Astrocyte of the spinal cord (primary cell): ENCODE measurements around the gene IFNA10.
"Not testable (repeated sequence)": the region's sequence is repeated elsewhere in the genome, so short reads cannot be mapped to it uniquely, and the experiment has no call there.

ENCODE experiments used
- DNase-seq: peaks from one replicate; pipeline ENCODE4 v3.0.0; 2011; ENCODE audit warnings: low read depth, low spot score
- H3K4me3 ChIP-seq: 2 replicates; pipeline ENCODE4 v1.5.1; 2011; ENCODE audit warnings: low read depth, mild to moderate bottlenecking, low read length, moderate library complexity
- in situ Hi-C: cut with HindIII; loops from 2 replicates; pipeline ENCODE4 v1.10.0; 2017; ENCODE audit warnings: low sequenced_read_pairs
- TF ChIP-seq, protein P1 (sequence below): IDR thresholded peaks from 2 replicates; pipeline ENCODE4 v1.5.1; 2012; ENCODE audit warnings: low read depth, mild to moderate bottlenecking, low read length, inconsistent platforms

IFNA10 gene

DNA sequence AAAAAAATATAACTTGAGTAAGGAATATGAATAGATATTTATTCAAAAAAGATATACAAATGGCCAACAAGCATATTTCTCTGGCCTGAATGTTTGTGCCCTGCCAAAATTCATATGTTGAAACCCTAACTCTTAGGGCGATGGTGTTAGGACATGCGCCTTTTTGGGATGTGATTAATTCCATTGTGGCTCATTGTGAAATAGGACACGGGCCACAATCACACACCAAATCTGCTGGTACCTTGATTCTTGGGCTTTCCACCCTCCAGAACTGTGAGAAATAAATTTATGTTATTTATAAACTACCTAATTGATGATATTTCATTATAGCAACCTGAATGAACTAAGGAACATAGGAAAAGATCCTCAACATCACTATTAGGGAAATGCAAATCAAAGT, 34.8 kb downstream of the IFNA10 start:
- H3K4me3 ChIP-seq: no peak overlapping the region
- DNase-seq: no peak
- in situ Hi-C loops: no loop called here
- TF ChIP-seq, protein P1, sequence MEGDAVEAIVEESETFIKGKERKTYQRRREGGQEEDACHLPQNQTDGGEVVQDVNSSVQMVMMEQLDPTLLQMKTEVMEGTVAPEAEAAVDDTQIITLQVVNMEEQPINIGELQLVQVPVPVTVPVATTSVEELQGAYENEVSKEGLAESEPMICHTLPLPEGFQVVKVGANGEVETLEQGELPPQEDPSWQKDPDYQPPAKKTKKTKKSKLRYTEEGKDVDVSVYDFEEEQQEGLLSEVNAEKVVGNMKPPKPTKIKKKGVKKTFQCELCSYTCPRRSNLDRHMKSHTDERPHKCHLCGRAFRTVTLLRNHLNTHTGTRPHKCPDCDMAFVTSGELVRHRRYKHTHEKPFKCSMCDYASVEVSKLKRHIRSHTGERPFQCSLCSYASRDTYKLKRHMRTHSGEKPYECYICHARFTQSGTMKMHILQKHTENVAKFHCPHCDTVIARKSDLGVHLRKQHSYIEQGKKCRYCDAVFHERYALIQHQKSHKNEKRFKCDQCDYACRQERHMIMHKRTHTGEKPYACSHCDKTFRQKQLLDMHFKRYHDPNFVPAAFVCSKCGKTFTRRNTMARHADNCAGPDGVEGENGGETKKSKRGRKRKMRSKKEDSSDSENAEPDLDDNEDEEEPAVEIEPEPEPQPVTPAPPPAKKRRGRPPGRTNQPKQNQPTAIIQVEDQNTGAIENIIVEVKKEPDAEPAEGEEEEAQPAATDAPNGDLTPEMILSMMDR: no peak

DNA sequence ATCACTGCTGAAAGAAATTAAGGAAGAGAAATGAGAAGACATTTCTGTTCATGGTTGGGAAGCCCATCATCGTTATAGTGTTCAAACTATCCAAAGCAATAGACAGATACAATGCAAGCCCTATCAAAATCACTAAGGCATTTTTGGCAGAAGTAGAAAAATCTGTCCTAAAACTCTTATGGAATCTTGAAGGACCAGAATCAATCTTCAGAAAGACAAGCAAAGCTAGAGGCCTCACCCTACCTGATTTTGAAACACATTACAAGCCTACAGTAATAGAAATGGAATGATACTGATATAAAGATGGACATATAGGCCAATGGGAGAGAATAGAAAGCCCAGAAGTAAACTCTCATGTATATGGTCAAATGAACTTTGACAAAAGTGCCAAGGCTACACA, 35.6 kb downstream of the IFNA10 start:
- no peak overlapping the region for H3K4me3 ChIP-seq
- in situ Hi-C loops: no loop called here
- TF ChIP-seq, protein P1: no peak
- DNase-seq: no peak

DNA sequence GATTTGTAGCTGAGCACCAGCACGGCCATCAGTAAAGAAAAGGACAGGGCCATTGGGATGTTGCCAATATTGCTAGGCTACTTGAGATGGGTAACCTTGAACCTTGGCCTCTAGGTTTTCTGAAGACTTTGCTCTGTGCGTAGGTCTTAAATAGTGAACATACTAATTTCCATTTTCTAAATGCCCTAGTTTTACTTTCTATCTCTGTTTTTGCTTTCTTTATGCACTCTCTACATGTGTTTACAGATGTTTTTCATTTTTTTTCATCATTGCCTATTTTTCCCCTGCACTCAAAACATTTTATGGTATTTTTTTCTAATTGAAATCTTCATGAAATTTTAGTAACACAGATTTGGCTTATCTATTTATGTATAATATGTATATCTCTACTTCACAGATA, 40.4 kb downstream of the IFNA10 start, which contains the start of gene IFNA21:
Gene IFNA21 (minus strand): TSS at position 101 of the 400 bp plus-strand sequence. CDS start 48 bp downstream, at position 53.
- H3K4me3 ChIP-seq, in situ Hi-C loops, DNase-seq: not testable (repeated sequence)

DNA sequence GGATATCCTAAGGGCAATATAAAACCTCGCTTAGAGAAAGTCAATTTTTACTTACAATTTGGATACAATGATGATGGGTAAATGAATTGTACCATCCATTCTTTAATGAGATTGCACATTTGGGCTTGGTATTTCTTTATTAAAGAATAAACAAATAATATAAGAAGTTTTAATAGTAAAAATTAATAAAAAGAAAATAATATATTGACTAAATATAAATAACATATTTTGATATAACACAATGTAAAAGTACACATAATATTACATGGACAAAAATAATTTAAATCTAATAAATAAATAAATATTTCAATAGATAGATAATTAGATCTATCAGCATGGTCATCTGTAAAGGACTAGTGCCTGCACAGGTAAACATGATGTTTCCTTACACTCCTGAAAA, 41.4 kb downstream of the IFNA10 start:
- DNase-seq: no peak
- no peak overlapping the region for H3K4me3 ChIP-seq
- in situ Hi-C loops: no loop called here
- TF ChIP-seq, protein P1: no peak

DNA sequence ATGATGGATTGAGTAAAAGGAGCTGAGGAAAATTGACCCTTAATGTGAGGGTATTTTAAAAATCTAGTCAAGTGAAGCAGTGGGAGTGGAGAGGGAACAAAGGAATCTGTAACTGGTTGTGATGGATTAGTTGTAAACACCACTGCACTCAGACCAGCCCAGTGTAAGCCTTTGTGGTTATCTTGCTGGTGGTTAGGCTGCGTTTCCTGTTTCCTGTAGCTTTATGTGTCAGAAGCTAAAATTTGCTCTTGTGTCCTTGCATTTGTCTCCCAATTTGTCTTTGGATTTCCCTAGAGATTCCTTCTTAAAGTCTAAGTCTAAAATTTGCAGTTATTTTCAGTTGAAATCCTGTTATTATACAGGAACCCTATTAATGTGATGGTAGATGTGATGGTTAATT, 46.8 kb downstream of the IFNA10 start:
- no peak overlapping the region for H3K4me3 ChIP-seq
- in situ Hi-C loops: no loop called here
- peak; percentile 54 for DNase-seq
- TF ChIP-seq, protein P1: no peak
